ENCODE measurements around the gene RESF1.

DNA sequence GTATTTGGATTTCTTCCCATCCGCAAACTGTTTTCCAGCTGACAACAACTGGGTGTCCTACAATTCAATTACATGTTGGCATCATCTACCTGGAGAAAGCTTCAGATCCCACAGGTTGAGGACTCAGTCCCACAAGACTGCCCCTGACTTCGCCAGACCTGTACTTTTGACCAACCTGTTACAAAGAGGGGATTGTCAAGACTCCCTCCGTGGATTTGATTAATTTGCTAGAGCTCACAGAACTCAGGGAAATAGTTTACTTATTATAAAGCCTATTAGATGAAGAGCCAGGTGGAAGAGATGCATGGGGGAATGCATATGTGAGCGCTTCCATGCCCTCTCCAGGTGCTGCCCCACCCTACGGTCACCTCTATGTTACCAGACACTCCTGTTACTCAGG, 14.6 kb downstream of the RESF1 start:
- no peak for TF ChIP-seq EZH2 (IDR thresholded peaks at IDR 0.05; ENCODE audit: low read depth)
- TF ChIP-seq, protein P1, sequence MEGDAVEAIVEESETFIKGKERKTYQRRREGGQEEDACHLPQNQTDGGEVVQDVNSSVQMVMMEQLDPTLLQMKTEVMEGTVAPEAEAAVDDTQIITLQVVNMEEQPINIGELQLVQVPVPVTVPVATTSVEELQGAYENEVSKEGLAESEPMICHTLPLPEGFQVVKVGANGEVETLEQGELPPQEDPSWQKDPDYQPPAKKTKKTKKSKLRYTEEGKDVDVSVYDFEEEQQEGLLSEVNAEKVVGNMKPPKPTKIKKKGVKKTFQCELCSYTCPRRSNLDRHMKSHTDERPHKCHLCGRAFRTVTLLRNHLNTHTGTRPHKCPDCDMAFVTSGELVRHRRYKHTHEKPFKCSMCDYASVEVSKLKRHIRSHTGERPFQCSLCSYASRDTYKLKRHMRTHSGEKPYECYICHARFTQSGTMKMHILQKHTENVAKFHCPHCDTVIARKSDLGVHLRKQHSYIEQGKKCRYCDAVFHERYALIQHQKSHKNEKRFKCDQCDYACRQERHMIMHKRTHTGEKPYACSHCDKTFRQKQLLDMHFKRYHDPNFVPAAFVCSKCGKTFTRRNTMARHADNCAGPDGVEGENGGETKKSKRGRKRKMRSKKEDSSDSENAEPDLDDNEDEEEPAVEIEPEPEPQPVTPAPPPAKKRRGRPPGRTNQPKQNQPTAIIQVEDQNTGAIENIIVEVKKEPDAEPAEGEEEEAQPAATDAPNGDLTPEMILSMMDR (conservative IDR thresholded peaks at IDR 0.05), result no peak
